Activated naive CD4-positive, alpha-beta T cell treated with anti-CD3 and anti-CD28 coated beads, Interleukin-2, amount 50 U/mL, for 16 hours (primary cell): ENCODE data around the gene ALS2.

Experiments
- DNase-seq: peaks from one replicate; pipeline ENCODE4 v3.0.0-alpha.2; 2020

The ALS2 gene

DNA sequence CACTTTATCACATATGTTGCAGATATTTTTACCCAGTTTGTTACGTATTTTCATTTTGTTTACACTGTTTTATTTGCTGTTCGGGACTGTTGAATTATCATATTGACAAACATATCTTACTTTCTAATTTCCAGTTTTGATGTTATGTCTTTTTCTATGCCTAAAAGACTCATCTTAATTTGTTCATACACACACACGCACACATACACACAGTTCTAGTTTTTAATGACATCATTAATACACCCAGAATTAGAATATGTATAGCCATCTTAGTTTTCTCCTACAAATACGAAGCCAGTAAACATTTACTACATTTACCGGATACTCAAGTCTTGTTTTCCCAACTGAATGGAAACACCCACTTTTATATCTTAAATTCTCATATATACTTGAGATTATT, 29.2 kb downstream of the ALS2 start:
- no peak for DNase-seq

DNA sequence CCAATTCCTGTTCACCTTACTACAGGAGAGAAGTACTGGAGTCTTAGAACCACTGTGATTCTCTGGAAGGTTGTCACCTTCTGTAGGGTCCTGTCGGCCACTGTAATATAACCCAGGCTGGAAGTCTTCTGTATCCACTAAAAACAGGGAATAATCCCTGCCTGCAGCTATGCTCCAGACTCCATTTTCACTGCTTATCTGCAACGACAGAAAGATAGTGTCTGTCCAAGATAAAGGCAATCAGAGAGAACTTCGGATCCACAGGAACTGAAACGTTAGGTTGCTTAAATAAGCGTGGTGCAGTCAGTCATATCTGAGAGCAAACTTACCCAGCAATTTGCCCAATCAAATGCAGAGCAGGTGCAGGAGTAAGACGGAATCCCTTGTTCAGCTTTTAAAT, 34.2 kb downstream of the ALS2 start:
- no peak for DNase-seq

DNA sequence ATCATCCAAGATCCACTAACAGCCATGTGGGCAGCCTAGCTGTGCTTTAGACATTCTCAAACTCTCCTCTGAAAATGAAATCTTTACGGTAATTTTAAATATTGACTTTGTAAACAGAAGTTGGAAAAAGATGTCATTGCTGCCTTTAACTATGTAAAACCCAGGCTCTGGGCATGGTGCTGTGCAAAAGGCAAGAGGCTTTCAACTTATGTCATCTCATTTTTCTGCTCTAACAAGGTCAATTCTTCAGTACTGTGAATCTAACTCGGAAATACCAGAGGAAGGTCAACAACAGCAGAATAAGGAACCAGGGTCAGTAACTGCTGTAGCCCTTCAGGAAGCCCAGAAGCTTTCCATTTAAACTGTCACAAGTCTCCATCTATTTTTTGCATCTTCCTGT, 45.2 kb downstream of the ALS2 start:
- DNase-seq = no peak

DNA sequence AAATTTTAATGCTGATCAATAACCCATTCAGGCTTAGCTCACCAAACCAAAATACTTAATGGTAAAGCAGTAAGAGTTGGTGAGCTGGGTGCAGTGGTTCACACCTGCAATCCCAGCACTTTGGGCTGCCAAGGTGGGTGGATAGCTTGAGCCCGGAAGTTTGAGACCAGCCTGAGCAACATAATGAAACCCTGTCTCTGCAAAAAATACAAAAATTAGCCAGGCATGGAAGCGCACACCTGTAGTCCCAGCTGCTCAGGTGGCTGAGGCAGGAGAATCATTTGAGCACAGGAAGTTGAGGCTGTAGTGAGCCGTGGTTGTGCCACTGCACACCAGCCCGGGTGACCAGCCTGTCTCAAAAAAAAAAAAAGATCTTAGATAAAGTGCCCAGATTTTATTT, 46.6 kb downstream of the ALS2 start:
- DNase-seq = no peak

DNA sequence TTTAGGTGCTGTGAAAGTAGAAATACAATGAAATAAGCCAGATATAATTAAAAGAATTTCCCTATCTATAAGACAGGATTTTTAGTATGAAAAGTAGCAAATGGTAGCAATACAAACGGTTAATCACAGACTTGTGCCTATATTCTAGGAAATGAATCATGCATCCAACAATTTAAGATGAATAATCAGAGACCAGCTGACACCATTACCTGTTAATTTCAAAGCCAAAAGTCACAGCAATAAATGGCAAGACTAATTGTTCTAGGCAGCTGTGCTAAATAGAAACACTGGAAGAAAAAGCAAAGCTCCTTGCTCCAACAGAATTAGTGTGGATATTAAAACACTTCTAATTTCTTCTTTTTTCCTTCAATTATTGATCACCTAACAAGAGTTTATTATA, 47.2 kb downstream of the ALS2 start:
- no peak for DNase-seq

DNA sequence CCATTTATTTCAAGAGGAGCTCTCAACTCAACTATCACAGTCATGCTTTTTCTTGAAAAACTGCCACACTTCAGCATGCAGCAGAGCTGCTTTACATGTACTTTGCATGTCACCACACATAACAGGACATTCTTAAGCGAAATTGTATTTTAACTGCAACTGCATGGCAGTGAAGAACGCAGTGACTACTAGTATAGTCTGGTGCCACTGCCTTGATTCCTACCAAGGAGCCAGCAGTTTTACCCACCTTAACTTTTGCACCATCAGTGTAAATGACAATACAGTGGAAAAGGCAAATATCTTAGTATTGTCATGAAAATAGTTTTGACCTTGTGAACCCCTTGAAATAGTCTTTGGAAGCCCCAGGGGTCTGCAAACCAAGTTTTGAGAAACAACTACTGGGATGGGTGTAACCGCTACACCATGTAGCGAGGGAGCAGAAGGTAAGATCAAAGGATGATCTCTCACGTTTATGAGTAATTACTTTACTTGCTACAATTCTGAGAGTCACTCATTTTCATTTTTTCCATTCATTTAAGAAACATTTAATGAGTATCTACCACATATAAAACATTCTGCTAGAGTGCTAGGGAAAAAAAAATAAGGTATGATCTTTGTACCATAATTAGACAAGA, 50.0 kb downstream of the ALS2 start:
- DNase-seq = peak; percentile 18

DNA sequence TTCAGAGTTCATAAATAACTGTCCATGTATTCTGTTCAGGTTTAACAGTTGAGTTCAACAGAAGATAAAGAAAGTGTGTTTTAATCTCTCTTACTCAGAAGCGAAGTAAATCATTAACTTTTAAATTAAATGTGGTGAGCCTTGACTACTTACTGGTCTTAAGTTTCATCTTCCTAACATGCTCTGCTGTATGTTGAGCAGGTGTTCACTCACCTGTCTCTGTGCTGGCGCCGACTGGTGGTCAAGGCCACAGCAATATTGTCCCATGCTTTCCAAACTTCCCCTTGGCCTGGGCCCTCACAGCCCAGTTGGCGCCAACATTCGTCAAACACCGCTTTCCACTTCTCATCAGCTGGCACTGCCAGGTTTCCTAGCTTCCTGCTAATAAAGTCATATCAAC, 65.3 kb downstream of the ALS2 start:
- DNase-seq = no peak

DNA sequence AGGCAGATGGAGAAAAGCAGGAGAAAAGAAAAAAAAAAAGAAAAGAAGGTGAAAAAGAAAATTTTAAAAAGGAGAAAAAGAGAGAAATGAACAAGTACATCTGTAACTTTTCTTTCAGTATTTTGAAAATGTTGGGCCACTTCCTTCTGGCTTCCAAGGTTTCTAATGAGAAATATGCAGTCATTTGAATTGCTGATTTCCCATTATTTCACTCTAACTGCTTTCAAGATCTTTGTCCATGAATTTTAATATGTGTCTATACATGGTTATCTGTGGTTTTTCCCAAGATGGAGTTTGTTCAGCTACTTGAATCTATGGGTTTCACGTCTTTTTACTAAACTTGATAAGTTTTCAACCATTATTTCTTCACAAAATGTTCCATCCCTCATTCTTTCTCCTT, 68.0 kb downstream of the ALS2 start:
- no peak for DNase-seq

DNA sequence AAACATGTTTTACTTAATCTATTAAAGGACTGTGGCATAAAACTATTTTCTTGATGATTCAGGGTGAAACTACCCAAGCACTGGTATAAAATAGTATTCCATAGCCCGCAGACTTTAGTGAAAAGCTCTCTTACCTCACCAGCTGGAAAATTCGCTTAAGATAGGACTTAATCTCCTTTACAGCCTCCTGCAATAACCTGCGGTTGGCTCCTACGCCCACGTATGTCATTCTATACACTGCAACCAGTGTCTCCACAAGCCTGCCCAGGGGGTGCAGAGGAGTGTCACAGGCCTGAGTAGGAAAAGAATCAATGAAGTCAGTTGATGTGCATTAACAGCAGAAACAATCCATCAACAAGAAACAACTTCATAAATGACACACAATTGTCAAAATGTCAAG, 71.0 kb downstream of the ALS2 start:
- DNase-seq = no peak

DNA sequence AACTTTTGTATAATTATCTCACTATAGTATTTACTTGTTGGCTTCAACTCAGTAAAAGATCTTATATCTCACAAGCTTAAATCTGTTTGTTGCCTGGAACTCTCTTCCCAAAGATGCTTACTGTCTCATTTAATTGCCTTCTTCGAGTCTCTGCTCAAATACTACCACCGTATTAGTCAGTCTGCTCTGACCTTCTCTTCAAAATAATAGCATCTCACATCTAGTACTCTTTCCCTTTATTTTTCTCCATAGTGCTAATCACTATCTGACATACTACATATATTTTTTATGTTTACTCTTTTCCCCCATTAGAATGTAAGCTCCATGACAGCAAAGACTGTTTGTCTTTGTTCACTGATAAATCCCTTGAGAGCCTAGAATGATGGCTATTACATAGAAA, 71.7 kb downstream of the ALS2 start:
- no peak for DNase-seq

DNA sequence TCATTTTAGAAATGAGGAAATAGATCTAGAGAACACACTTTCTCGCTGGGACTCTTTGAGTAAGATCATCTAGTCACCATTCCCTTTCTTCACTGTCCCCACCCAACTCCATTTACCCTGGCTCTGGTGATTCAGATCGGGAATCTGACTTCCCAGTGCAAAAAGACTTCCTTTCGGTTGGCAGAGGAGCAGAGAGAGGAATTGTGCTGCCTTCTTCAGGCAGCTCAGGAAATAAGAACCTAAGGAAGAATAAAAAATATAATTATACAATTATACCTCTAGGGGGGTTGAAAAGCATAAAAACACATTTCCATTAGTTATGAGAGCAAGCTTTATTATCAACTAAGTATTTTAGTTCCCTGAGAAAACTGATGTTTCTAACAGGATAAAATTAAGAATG, 73.0 kb downstream of the ALS2 start:
- DNase-seq = no peak

DNA sequence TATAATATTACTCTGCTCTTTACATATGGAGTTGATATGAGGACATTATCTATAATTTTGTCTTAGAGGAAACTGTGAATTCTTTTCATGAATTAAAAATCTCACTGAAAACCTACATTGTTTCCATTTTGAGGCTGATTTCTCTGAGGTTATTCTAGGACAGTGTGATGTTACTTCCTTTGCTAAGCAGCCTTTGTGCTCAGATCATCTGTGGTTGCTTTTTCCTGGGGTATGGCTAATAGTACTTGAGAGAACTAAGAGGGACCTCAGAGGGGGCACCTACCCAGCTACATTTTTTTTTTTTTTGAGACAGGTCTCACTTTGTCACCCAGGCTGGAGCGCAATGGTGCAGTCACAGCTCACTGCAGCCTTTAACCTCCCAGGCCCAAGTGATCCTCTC, 73.6 kb downstream of the ALS2 start:
- DNase-seq = no peak

DNA sequence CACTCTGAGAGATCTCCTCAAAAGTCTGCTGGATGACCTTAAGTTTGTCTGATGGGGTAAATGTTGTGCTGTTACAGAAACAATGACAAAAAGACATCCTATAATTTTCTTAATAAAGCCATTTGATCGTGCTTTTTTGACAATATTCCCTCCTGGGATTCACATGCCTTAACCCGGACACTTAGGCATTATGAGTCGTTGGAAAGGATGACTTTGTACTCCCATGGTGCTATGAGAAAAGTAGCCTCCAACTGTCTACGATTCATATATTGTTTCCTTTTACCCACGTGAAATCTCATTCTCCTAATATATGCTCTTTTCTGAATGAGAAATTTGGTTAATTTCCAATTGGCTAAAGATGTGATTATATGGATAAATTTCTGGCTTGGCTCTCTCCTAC, 76.2 kb downstream of the ALS2 start:
- DNase-seq = no peak

DNA sequence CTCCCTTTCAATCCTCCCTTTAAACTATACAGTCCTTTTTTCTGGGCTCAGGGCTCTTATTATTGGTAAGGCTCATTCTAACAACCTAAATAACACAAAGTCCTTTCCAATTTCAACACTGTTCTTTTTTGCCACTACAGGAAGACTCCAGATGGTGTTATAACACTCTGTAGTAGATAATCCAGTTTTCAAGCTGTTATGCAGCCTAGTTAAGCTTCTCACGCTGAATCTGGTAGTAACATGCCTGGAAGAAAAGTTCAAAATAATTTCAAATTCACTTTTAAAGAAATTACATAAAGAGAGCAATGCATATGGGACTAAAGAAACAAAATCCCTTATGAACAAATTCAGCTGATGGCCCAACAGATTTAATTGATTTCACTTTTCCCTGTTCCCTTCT, 79.1 kb downstream of the ALS2 start:
- no peak for DNase-seq

DNA sequence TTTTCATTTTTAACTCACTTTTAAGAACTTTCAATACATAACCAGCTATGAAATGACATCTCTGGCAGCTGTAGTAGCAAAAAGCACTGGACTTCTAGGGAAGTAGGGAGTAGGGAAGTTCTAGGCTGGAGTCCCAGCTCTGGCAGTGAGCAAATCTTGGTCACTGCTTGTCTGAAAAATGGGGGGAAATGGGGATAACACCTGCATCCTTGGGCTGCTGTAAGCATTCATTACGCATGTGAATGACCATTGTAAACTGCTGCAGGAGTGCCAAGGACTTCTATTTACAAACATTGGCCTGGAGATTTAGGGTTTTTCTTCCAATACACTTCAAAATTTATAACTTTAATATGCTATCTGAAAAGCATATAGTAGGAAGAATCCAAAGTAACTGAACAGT, 81.3 kb downstream of the ALS2 start:
- no peak for DNase-seq

DNA sequence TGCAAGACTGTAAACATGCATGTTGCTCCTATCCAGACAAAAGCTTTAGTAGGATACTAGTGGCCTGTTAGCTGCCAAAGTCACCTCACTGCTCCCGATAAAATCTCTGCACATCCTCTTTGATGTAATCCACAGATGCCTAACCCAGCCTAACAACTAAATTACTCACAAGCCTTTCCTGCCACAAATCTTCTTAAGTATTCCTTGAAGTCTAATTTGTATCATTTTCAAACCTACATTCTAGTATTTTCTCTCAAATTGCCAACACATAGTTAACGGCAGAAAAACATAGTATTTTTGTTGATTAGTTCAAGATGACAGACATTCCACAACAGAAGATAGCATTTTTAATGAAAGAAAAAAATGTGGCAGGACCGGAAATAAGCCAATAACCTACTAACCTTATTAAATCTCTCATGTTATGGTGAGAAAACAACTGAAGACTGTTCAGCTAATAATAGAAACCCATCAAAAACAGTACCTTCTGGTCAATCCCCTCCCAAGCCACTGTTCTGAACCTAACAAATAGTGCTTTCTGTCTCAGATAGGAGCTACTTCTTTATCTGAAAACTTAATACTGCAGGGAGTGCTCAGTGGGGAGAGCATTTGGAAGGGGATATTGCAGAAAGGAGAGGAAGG, 82.0 kb downstream of the ALS2 start, which contains the start of gene MPP4:
MPP4 (minus strand) TSS at position 57 of the 639 bp plus-strand sequence. CDS start 4,690 bp downstream, outside the sequence.
- no peak for DNase-seq

DNA sequence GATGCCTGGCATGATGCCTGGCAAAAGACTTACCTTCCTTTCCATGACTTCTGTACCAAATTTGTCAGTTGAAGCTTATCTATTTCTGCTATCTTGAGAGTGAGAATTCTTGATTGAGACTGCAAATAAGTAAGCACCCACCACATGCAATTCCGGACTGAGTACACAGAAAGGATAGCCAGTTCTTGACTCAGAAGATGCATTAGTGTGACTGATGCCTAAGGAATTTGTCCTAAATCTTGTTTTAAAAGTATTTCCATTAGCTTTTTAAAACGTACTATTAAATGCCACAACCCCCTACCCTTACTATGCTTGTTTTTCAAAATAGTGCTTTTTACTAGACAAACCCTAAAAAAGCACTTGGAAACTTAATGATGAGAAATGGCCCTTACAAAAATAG, 82.8 kb downstream of the ALS2 start:
- no peak for DNase-seq

DNA sequence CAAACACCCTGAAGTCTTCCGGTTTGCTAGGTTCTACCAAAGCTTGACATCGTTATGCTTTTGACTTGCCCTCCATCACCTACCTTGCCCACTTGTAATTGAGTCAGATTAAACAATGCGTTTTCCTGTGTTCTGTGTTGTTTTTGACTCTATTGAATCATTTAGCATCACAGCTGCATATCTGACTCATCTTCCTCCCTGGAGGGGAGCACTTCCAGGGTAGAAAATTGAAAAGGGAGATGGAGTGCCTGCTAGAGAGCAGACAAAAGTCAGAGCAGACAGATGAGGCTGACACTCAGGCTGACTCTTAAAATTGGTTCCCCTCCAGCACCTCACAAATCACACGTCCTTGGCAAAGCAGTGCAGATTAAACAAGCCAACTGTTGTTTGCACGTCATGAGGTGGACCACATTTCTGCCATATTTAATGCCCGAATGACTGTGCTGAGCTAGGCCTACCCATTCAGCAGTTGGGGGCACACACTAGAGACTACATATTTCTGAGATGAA, 84.5 kb downstream of the ALS2 start:
- DNase-seq = no peak

DNA sequence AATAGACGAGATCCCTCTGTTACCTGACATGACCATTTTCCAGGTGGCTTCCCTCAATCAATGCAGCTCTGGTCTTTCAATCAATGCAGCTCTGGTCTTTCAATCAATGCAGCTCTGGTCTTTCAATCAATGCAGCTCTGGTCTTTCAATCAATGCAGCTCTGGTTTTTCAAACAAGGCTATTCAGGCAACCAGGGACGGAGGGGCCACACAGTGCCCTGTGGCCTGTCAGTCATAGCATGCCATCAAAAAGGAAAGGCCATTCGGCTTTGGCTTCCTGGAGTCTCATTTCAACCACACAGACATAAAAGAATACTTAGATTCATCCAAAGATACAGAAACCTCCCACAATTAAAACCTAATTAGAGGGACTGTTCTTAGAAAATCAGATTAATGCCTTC, 95.6 kb downstream of the ALS2 start:
- no peak for DNase-seq

DNA sequence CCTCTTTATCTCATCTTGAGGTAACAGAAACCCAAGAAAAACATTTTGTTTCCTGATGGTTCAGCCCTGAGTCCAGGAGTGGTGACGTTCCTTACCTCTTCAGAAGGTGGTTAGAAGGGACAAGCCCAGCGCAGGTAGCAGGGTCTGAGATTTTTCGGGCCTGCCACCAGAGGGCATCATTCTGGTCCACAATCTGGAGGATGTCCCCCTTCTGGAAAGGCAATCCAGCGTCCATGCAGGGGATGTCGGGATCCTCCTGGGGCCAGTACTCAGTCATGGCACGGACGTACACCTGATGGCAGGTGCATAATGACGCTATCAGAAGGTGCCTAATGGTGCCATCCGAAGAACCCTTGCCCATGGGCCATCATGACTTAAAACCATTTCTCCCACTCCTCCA, 100.0 kb downstream of the ALS2 start:
- no peak for DNase-seq

DNA sequence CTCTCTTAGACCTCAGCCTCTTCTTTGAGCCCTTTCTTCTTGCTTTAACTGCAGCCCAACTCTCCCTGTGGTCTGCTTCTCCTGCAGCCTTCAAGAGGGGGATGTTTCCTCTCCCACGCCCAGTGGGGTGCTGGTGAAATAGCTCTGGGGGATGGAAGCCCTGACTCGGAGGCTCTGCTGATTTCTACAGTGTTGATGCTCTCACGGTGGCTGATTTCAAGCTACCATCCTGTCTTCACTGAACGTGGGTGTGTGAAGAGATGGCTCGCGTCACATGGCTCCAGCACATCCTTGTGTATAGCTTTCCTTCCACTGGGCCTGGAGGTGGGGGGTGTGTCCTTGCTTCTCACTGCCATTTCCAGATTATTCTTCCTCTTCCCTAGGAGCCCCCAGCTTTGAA, 102.3 kb downstream of the ALS2 start:
- no peak for DNase-seq

DNA sequence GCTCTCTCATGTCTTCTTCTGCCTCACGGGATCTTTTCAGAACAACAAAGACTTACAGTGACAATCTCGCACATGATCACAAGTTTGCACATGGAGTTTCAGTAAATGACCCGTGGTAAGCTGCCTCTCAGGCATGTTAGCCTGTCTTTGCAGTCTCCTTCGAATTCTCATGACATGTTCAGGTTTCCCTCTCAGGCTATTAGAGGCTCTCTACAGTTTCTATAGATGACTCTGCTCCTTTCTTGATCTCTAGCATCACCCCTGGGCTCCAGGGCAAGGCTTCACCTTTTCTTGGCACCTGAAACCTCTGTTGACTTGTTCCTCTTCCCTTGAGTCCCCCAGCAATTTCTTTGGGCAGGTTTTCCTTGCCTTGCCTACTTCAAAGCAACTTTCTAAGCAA, 105.3 kb downstream of the ALS2 start:
- no peak for DNase-seq

DNA sequence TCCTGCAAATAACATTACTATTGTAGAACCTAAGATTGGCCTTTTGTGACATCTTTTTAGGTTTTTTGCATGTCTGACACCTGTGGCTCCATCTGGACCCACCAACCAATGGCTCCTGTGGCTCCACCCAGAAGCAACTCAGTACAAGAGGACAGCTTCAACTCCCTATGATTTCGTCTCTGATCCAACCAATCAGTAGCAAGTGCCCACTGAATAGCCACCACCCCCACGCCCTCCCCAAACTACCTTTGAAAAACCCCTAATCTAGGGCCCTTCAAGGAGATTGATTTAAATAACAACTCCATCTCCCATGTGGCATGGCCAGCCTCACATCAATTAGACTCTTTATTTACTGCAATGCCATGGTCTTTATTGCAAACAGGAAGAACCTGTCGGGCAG, 105.9 kb downstream of the ALS2 start:
- DNase-seq = no peak

DNA sequence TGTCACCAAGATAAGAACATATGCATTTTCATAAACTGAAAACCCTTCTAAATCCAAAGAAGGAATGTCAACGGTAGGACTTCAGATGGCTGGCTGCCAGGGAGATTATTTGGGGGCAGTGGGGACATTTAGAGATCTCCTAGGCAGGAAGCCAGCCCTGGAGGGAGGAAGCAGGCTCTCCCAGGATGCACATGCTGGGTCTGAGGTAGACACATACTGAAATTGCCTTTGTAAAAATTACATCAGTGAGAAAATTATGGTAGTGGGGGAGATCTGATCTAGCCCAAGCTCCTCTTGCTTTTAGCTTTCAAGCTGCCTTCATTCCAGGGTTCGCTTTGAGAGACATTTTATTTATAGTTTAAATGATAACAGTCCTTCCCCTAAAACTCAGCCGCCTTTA, 106.4 kb downstream of the ALS2 start:
- no peak for DNase-seq

DNA sequence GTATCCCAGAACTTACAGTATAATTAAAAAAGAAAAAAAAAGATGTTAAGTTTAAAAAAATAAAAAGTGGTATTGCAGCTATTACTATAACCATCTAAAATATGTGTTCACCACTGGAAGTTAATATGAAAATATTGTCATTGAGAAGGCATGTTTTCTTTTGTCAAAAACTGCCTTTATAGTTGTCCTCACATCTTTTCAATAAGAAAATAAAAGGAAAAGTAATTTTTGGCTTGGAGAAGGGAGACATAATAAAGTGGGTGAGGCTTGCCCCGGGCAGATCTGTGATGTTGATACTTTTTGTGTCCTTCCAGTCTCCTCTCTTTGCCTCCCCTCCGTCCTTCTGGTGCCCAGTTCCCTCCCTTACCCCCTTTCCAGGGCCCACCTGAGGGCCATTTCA, 107.2 kb downstream of the ALS2 start:
- DNase-seq = no peak
